K562 (cell line): ENCODE data around the gene FAM3C. TPM values are rescaled to one million over a fixed set of nuclear protein-coding genes. Genes with fewer than 3 reads are reported as not detected.

Experiments used
- ATAC-seq: fragments of 200-7000 bp; cut with Tn5 transposase; 3 replicates; pipeline ENCODE4 v1.9.1; 2020; ENCODE audit warnings: moderate library complexity
- BruUV-seq: library from RNA; stranded (reverse); fragments of 400-500 nt; replicated peaks from 2 replicates; lab custom pipeline; 2021; lab: Mats Ljungman, UMichigan
- CTCF ChIA-PET: fragments of 300-600 bp; formaldehyde crosslinking; extraction: SDS; loops from one replicate; lab custom pipeline; 2021; ENCODE audit warnings: low intra/inter-chr PET ratio; lab: Yijun Ruan, JAX
- POLR2A ChIA-PET: fragments of 300-600, 350-650 bp; sonication (Branson Sonifier 250); formaldehyde crosslinking; extraction: SDS; loops from one replicate; lab custom pipeline; 2021; ENCODE audit warnings: antibody characterized with exemption, inconsistent platforms; lab: Yijun Ruan, JAX
- DNase-seq, 4 experiments: peaks; one replicate each; pipeline versions ENCODE4 v3.0.0 to v3.0.0-alpha.2; 2011 to 2018; ENCODE audit warnings: low spot score in 3 of 4, mixed read lengths in 3 of 4; ENCODE audit errors: extremely low read depth in 1 of 4
- FAIRE-seq: peaks from 2 replicates; lab custom pipeline; 2011; peaks lifted over from hg19 to GRCh38; lab: Jason Lieb, UNC
- H2AFZ ChIP-seq: 2 replicates; pipeline ENCODE4 v1.6.0; 2011; ENCODE audit warnings: low read depth, low read length, control low read depth, inconsistent platforms
- H3K27ac ChIP-seq: fragments of 200-600 bp; 3 replicates; pipeline ENCODE4 v1.8.0; 2011; ENCODE audit warnings: low read depth, mild to moderate bottlenecking, control low read depth, inconsistent platforms, low read length, moderate library complexity, mixed read lengths; ENCODE audit errors: extremely low read depth
- H3K27me3 ChIP-seq, 2 experiments: fragments of 300-600 bp in 1 of 2; 2 replicates in 1 of 2; 3 replicates in 1 of 2; pipeline versions ENCODE4 v1.6.0 to v1.8.0; 2011; ENCODE audit warnings: inconsistent platforms in 2 of 2, low read length in 2 of 2, mild to moderate bottlenecking in 1 of 2, mixed read lengths in 1 of 2, moderate library complexity in 1 of 2; ENCODE audit not compliant: control insufficient read depth in 2 of 2, insufficient read depth in 2 of 2
- H3K36me3 ChIP-seq: fragments of 300-600 bp; 3 replicates; pipeline ENCODE4 v1.8.0; 2011; ENCODE audit warnings: mild to moderate bottlenecking, low read length, inconsistent platforms; ENCODE audit not compliant: control insufficient read depth, insufficient read depth
- H3K4me1 ChIP-seq, 2 experiments: fragments of 200-600 bp in 1 of 2; replicated peaks in 1 of 2; 2 replicates in 1 of 2; 3 replicates in 1 of 2; pipeline versions ENCODE4 v1.5.1 to v1.8.0; 2011; ENCODE audit warnings: inconsistent platforms in 2 of 2, low read length in 2 of 2, mild to moderate bottlenecking in 1 of 2, mixed read lengths in 1 of 2, moderate library complexity in 1 of 2; ENCODE audit not compliant: control insufficient read depth in 2 of 2, insufficient read depth in 2 of 2
- H3K4me2 ChIP-seq: 2 replicates; pipeline ENCODE4 v1.6.1; 2011; ENCODE audit warnings: low read length, control low read depth, inconsistent platforms, mixed read lengths; ENCODE audit not compliant: insufficient read depth
- H3K4me3 ChIP-seq: fragments of 200-600 bp; sonication (generic), shearing (Covaris generic); 2 replicates; pipeline ENCODE4 v1.5.1; 2016; ENCODE audit warnings: control low read depth, inconsistent platforms
- H3K79me2 ChIP-seq: fragments of 200-600 bp; 3 replicates; pipeline ENCODE4 v1.8.0; 2011; ENCODE audit warnings: low read length, inconsistent platforms; ENCODE audit not compliant: control insufficient read depth, insufficient read depth
- H3K9ac ChIP-seq, 2 experiments: 2 replicates each; pipeline versions ENCODE4 v1.6.0 to v1.6.1; 2011; ENCODE audit warnings: low read depth in 2 of 2, low read length in 2 of 2, control low read depth in 1 of 2, inconsistent platforms in 1 of 2, mild to moderate bottlenecking in 1 of 2, mixed read lengths in 1 of 2; ENCODE audit not compliant: insufficient read depth in 1 of 2
- H3K9me1 ChIP-seq: one replicate; pipeline ENCODE4 v1.6.0; 2011; ENCODE audit warnings: inconsistent platforms, mild to moderate bottlenecking, low read length, moderate library complexity; ENCODE audit not compliant: control insufficient read depth, insufficient read depth
- H3K9me3 ChIP-seq: replicated peaks from 2 replicates; pipeline ENCODE4 v1.5.1; 2011; ENCODE audit warnings: low read depth, low read length, inconsistent platforms; ENCODE audit not compliant: control insufficient read depth, insufficient read depth
- H4K20me1 ChIP-seq: replicated peaks from 2 replicates; pipeline ENCODE4 v1.6.1; 2011; ENCODE audit warnings: low read length, inconsistent platforms, mixed read lengths; ENCODE audit not compliant: control insufficient read depth, insufficient read depth
- ARID2 ChIP-seq: fragments of 450-650 bp; IDR thresholded peaks from 2 replicates; pipeline ENCODE4 v1.6.1; 2017; ENCODE audit warnings: antibody characterized with exemption, mild to moderate bottlenecking
- GTF2E2 ChIP-seq: fragments of 200-800 bp; sonication (Bioruptor generic); IDR thresholded peaks from 2 replicates; pipeline ENCODE4 v1.6.1; 2016; ENCODE audit warnings: missing genetic modification characterization, missing compliant biosample characterization
- HDAC2 ChIP-seq: fragments of 450-650 bp; IDR thresholded peaks from 2 replicates; pipeline ENCODE4 v1.6.1; 2016; ENCODE audit warnings: mild to moderate bottlenecking
- HDAC8 ChIP-seq: fragments of 450-650 bp; IDR thresholded peaks from 2 replicates; pipeline ENCODE4 v1.6.1; 2016; ENCODE audit warnings: mild to moderate bottlenecking, missing genetic modification characterization, moderate library complexity, missing compliant biosample characterization
- LCOR ChIP-seq: sonication (generic); formaldehyde crosslinking; IDR thresholded peaks from 2 replicates; pipeline ENCODE4 v1.8.0; 2022; ENCODE audit warnings: mild to moderate bottlenecking, missing genetic modification reagents
- RBM39 ChIP-seq: fragments of 200-400 bp; formaldehyde crosslinking; optimal IDR thresholded peaks from 2 replicates; pipeline ENCODE3; 2018; ENCODE audit warnings: low read depth, low read length
- ZEB2 ChIP-seq: fragments of 450-650 bp; IDR thresholded peaks from 2 replicates; pipeline ENCODE4 v1.6.1; 2016
- ZNF778 ChIP-seq: fragments of 450-650 bp; formaldehyde crosslinking; IDR thresholded peaks from 2 replicates; pipeline ENCODE4 v1.4.0; 2020; ENCODE audit warnings: mild to moderate bottlenecking, moderate library complexity
- WGBS: fragments of 100-300 bp; shearing (Covaris generic); methylation state at CpG from one replicate; pipeline ENCODE4 v1.1.6; 2016; ENCODE audit warnings: low coverage, mixed read lengths; ENCODE audit not compliant: insufficient coverage; ENCODE audit errors: missing lambda C conversion rate; 5-methylcytosine and 5-hydroxymethylcytosine counted together
- in situ Hi-C: fragments of 300-500 bp; cut with MboI; formaldehyde crosslinking; loops from 4 replicates; pipeline ENCODE4 v1.15.0; 2018; ENCODE audit warnings: inconsistent platforms, mixed read lengths
- intact Hi-C: fragments of 100-400 bp; cut with micrococcal nuclease; formaldehyde crosslinking; loops from 2 replicates; pipeline ENCODE4 v1.14.2; 2022
- polyA plus RNA-seq, 8 experiments: library from polyadenylated mRNA; depleted of rRNA in 4 of 8; stranded (reverse) in 5 of 8; unstranded in 3 of 8; fragments of >200 nt; fragmentation: Nextera tagmentation in 2 of 8; fragmentation: Illumina TruSeq in 1 of 8; extraction: Ambion mirVana in 2 of 8; extraction: Trizol in 1 of 8; gene quantifications; 2 replicates each; pipeline versions ENCODE4 v1.2.1 to v1.2.3, GENCODE V29; 2011 to 2014; ENCODE audit warnings: inconsistent platforms in 1 of 8, missing spikeins in 1 of 8
- total RNA-seq, 7 experiments: library from RNA; depleted of rRNA in 6 of 7; stranded (reverse); fragments of >200 nt in 6 of 7; fragmentation: Illumina TruSeq in 2 of 7; extraction: Trizol in 2 of 7; gene quantifications; 2 replicates each; pipeline versions ENCODE4 v1.2.1 to v1.2.3, GENCODE V29; 2011 to 2021; ENCODE audit warnings: low replicate concordance in 1 of 7
- TF ChIP-seq, protein P1 (sequence below): sonication (generic); formaldehyde crosslinking; IDR thresholded peaks from 2 replicates; pipeline ENCODE4 v1.8.0; 2022; ENCODE audit warnings: missing genetic modification reagents, mild to moderate bottlenecking, borderline replicate concordance

FAM3C gene
- total and polyA plus RNA-seq, 9 of the 15 experiments (the other 6 are each of a cell fraction or from before 2014, with no cell fraction given): 10.6 to 42.6 (median 30.0) TPM

GRCh38 chr7:121416533-121416932 lies 20.4 kb upstream of the FAM3C start:
- ATAC-seq (no peak), FAIRE-seq (no peak), DNase-seq (no peak)
- no TSS peak for BruUV-seq
- intact Hi-C loops: no loop called here
- H3K9me3 ChIP-seq: no peaks in the 10 kb centered on the region
- H3K36me3 ChIP-seq: no peaks in the 10 kb centered on the region
- CTCF ChIA-PET: no interaction called here
- H4K20me1 ChIP-seq: no peaks in the 10 kb centered on the region
- no peaks in the 10 kb centered on the region for H3K79me2 ChIP-seq
- peaks cover 0 to 3% of the 10 kb centered on the region in 2 experiments; a peak in 1 of 5 replicates for H3K27me3 ChIP-seq
- peaks cover 3 to 4% of the 10 kb centered on the region in 2 experiments for H3K4me1 ChIP-seq
- no peak overlapping the region for H2AFZ ChIP-seq
- H3K4me3 ChIP-seq: no peak overlapping the region
- H3K9ac ChIP-seq: no peak overlapping the region
- no peak overlapping the region for H3K4me2 ChIP-seq
- no peak overlapping the region for H3K27ac ChIP-seq
- POLR2A ChIA-PET: no interaction called here
- in situ Hi-C loops: no loop called here
- WGBS: 7% methylated on average over 1 of the region's 1 CpG
- no peaks in the 10 kb centered on the region for H3K9me1 ChIP-seq
- TF ChIP-seq, protein P1, sequence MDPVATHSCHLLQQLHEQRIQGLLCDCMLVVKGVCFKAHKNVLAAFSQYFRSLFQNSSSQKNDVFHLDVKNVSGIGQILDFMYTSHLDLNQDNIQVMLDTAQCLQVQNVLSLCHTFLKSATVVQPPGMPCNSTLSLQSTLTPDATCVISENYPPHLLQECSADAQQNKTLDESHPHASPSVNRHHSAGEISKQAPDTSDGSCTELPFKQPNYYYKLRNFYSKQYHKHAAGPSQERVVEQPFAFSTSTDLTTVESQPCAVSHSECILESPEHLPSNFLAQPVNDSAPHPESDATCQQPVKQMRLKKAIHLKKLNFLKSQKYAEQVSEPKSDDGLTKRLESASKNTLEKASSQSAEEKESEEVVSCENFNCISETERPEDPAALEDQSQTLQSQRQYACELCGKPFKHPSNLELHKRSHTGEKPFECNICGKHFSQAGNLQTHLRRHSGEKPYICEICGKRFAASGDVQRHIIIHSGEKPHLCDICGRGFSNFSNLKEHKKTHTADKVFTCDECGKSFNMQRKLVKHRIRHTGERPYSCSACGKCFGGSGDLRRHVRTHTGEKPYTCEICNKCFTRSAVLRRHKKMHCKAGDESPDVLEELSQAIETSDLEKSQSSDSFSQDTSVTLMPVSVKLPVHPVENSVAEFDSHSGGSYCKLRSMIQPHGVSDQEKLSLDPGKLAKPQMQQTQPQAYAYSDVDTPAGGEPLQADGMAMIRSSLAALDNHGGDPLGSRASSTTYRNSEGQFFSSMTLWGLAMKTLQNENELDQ (CRISPR knock-in tag): no peak
- TF ChIP-seq HDAC8 (tag) (no peak), ARID2 (no peak), GTF2E2 (tag) (no peak), ZNF778 (CRISPR knock-in tag) (no peak), HDAC2 (no peak), ZEB2 (no peak), RBM39 (no peak), LCOR (CRISPR knock-in tag) (no peak)
